Measurements from ENCODE around the gene C10orf71.

C10orf71 gene

DNA sequence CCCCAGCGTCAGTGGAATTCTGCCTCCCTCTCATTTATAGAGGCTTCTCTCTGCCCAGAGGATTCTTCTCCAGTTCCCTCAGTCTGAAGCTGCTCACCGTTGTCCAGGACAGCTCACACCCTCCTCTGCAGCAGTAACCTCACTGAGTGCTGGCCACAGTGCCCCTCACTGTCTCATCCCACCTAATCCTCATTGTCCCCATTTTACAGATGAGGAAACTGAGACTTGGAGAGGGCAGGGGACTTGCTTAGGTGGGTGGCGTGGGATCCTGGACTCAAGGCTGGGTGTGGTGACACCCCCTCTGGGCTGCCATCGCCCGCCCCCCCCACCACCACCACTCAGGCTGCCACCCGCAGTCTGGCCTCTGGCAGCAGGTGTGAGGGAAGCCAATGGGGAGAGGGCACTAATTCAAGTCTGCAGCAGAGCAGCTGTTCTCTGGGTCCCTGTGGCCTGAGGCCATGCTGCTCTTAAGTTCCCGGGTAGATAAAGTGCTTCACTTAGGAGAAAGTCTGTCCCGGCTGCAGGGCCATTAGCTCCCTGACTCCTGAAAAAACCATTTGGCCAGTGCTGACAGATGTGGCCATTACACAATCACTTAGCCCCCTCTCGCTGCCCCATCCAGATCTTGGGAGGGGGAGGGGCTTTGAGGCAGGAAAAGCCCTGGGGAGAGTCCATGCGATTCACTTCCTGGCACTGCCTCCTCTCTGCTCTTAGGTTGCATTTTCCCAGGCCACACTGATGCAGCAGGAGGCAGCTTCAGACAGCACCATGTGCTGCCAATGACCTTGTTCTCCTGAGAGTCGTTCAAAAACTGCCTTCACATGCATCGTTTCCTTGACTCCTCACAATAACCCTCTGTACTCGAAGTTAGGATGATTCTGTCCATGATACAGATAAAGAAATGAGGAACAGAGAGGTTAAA is 60.6 kb downstream of the C10orf71 start:
- DNase-seq (ENCODE audit: low read depth, low spot score) = no peak

DNA sequence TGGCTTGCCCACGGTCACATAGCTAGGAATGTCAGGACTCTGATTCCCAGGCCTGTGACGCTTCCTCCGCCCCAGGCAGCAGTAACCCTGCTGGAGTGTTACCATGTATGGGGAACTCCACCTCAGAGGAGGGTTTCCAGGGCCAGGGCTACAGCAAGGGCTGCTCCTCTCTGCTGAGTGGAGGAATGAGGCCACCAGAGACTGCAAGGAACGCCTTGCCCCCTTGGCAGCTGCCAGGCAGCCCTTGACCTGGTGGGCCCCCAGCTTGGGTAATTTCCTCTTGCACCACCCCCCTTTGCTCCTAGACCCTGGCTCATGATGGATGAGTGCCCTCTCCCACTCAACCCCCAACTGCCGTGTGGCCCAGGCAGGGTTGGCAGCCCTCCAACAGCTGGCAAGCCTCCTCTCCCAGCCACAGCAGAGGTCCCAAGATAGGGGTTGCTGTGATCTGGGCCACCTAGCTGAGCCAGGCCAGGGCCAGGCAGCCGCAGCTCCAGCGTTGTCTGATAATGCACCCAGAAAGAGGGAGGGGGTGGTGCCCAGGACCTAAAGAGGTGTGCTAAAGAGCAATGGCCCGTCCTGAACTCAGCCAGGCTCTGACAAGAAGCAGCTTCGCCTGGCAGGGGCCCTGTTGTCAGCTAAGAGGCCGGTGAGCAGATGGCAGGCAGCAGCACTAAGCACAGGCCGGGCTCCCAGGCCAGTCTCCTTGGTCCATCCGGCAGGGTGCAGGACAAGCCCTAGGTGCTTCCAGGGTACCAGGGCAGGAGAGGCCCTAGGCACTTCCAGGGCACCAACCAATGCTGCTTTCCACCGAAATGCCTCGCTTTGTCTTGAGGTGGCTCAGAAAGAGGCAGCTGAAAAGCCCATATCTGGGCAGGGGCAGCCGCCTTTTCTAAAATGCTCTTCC is 61.6 kb downstream of the C10orf71 start:
- no peak for DNase-seq (ENCODE audit: low read depth, low spot score)

DNA sequence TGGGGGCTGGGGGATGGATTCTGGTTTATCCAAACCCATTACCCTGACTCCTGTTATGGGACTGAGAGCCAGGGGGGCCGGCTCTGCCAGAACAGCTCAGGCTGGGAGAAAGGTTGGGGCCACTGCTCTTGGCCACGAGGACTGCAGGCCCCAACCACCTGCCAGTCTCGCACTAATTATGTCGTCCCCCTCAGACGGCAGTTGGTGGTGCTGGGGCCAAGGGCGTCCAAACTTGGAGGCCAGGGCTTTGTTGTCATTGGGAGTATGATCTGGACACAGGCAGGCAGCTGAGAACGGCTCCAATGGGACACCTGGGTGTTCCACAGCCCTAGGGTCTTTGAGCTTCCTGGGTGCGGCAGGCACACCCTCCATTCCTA is 62.2 kb downstream of the C10orf71 start:
- DNase-seq (ENCODE audit: low read depth, low spot score) = no peak

DNA sequence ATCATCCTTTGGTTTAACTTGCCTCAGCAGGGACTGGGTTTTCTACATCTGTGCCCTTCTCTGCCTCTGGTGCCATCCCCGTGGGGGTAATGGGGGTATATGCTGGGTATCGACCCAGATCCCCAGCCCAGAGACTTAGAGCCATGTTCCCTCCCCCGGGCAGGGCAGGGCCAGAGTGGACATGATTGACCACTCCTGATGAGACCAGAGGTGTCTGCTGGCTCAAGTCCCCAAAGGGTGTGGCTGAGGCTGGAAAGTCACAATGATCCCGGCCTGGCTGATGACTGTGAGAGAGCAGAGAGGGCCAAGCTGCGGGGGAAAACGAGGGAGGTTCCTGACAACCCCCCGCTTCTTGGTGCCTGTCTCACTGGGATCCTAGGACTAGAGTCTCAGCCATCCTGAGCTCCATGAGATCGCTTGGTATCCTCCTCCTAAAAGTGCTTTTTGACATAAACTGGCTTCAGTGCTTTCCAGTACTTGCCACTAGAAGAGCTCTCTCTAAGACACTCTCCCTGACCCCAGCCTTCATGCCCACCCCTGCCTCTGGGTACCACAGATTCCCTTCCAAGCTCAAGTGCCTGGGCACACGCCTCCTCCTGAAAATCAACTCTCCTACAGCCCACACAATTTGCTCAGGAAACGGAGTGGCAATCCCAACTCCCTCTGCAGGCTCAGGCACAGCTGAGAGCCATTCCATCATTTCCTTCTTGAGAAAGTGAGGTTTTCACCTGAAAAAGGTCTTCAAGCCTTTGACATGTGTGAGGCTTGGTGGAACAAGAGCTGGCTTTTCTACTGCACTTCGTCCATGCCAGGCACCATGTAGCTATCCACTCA is 63.0 kb downstream of the C10orf71 start:
- no peak for DNase-seq (ENCODE audit: low read depth, low spot score)

GRCh38 chr10:49362596-49363260 is 63.8 kb downstream of the C10orf71 start:
- DNase-seq (ENCODE audit: low read depth, low spot score) = no peak

DNA sequence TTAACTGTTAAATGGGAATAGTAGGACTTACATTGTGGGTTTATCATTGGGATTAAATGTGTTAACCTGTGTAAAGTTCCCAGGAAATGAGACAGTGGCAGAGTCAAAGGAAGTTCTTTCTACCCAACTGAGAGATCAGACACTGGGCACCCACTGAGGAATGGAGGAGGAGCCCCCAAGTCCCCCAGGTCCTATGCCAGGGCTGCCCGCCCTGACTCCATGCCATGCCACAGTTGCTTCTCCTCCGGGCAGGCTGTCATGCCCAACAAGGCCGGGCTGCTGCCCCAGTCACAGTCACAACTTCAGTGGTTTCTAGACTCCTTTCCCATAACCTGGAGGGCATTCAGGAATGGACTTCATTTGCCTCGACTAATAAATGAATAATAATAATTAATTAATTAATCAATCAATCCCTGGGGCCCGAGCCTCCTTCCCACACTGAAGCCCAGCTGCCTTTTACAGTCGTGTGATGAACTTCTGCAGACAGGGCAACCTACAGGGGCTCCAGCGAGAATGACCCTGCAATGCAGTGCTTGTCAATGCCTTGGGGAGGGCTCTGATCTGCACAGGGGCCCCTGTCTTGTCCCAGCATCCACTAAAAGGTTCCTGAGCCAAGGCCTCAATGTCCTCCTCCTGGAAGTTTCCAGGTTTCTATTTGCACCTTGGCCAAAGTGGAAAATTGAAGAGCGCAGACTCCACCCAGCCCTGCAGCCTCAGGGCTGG is 64.5 kb downstream of the C10orf71 start:
- DNase-seq (ENCODE audit: low read depth, low spot score) = no peak

- DNase-seq (ENCODE audit: low read depth, low spot score) = no peak
Observed at GRCh38 chr10:49364051-49364450, 65.1 kb downstream of the C10orf71 start.

- DNase-seq (ENCODE audit: low read depth, low spot score) = no peak
Observed at GRCh38 chr10:49364747-49365146, 65.8 kb downstream of the C10orf71 start.

DNA sequence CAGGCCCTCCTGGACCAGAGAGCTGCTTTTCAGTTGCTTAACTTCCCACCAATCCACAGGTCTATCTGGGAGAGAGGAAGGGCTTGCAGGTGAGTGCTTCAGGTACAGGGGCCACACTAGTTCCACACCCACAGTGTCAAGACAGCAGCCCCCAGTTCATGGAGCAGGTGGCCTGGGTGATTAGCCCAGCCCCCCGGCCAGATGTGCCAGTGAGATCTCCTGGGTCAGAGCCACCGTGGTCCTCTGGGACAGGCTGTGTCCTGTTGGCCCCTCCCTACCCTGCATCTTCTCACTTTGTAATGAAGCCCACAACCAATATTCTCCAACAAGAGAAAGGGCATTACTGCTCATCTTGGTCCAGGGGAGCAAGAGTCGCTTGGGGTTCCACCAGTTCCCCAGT is 66.3 kb downstream of the C10orf71 start:
- no peak for DNase-seq (ENCODE audit: low read depth, low spot score)

DNA sequence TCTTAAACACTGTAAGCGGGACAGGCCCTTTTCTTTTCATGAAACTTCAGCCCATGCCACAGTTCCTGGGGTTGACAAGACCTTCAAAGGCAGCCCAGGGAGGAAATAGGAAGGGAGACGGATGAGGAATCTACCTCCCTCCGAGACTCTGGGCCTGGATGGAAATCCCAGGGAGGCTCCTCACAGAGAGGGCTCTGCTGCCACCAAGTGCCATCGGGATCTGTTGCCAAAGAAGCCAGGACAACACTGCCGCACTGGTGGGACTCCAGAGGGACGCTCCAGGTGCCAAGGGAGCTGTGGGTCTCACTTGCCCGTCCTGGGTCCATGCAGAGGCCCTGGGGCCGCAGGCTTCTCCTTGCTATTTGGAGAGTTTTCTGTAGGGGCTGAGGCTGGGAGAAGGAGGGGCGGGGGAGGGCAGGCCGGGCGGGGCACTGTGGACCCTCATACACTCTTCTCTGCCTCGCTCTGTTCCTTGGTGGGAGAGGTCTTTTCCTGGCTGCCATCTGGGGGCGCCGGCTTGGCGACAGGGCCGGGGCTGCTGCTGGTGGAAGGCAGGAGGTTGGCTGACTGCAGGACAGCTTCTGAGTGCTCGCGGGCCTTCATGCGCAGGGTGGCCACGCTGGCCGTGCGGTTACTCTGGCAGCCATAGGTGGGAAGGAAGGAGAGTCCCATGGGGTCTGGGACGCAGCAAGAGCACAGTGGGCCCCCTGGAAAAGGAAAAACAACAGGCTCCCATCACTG is 66.9 kb downstream of the C10orf71 start:
- DNase-seq (ENCODE audit: low read depth, low spot score) = no peak

DNA sequence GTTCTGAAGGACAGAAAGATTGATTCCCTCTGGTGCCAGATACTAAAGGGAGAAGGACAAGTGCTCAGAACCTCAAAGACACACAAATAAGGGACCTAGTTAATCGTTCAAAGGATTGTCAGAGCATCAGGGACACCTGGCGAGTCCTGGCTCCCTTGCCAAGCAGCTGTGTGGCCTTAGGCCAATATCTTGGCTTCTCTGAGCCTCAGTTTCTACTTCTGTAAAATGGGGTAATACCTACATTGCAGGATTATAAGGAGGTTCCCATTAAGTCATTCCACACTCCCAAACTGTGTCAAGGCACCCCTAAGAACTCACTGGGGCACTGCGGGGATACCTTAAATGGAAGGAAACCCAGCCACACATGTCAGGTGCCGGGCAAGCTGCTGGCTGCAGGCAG is 67.5 kb downstream of the C10orf71 start:
- no peak for DNase-seq (ENCODE audit: low read depth, low spot score)

GRCh38 chr10:49367600-49367999 is 68.6 kb downstream of the C10orf71 start:
- peak; percentile 12 for DNase-seq (ENCODE audit: low read depth, low spot score)

DNA sequence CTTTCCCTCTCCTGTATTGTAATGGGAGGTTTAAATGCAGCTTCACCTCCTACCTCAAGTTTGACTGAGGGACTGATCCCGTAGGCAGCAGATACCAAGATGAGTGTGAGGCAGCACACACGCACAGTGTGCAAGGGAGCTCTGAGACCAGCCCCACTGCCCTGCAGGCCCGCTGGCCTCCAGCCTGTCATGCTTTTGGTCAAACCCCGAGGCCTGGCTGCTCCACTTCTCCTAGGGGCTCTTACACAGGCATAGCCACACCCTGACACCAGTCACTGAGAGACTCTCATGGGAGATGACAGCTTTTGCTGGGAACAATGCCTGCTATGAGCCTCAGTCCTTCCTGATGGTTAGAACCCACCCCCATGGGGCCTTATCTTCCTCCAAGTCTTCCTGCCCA is 69.3 kb downstream of the C10orf71 start:
- DNase-seq (ENCODE audit: low read depth, low spot score) = no peak

- peak; percentile 27 for DNase-seq (ENCODE audit: low read depth, low spot score)
Observed at GRCh38 chr10:49369216-49370162, 70.5 kb downstream of the C10orf71 start.

GRCh38 chr10:49370326-49371100 is 71.5 kb downstream of the C10orf71 start:
- no peak for DNase-seq (ENCODE audit: low read depth, low spot score)

GRCh38 chr10:49371967-49372366 is 73.0 kb downstream of the C10orf71 start:
- no peak for DNase-seq (ENCODE audit: low read depth, low spot score)

DNA sequence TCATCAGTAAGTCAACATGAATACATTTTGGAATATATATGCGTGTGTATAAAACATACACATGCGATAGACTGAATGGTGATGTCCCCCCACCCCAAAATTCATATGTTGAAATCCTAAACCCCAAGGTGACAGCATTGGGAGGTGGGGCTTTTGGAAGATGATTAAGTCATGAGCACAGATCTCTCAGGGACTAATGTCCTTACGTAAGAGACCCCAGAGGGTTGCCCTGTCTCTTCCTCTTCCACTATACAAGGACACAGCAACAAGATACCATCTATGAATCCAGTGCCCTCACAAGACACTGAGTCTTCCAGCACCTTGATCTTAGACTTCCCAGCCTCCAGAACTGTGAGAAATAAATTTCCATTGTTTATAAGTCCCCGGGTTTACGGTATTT is 74.4 kb downstream of the C10orf71 start:
- no peak for DNase-seq (ENCODE audit: low read depth, low spot score)

GRCh38 chr10:49374740-49375139 is 75.8 kb downstream of the C10orf71 start:
- DNase-seq (ENCODE audit: low read depth, low spot score) = no peak
